ENCODE measurements around the gene IBTK.
A peak's percentile ranks its signal among the peaks of the same experiment; 100 is the strongest.
"Not testable (repeated sequence)": the region's sequence is repeated elsewhere in the genome, so short reads cannot be mapped to it uniquely, and the experiment has no call there.

The IBTK gene, protein sequence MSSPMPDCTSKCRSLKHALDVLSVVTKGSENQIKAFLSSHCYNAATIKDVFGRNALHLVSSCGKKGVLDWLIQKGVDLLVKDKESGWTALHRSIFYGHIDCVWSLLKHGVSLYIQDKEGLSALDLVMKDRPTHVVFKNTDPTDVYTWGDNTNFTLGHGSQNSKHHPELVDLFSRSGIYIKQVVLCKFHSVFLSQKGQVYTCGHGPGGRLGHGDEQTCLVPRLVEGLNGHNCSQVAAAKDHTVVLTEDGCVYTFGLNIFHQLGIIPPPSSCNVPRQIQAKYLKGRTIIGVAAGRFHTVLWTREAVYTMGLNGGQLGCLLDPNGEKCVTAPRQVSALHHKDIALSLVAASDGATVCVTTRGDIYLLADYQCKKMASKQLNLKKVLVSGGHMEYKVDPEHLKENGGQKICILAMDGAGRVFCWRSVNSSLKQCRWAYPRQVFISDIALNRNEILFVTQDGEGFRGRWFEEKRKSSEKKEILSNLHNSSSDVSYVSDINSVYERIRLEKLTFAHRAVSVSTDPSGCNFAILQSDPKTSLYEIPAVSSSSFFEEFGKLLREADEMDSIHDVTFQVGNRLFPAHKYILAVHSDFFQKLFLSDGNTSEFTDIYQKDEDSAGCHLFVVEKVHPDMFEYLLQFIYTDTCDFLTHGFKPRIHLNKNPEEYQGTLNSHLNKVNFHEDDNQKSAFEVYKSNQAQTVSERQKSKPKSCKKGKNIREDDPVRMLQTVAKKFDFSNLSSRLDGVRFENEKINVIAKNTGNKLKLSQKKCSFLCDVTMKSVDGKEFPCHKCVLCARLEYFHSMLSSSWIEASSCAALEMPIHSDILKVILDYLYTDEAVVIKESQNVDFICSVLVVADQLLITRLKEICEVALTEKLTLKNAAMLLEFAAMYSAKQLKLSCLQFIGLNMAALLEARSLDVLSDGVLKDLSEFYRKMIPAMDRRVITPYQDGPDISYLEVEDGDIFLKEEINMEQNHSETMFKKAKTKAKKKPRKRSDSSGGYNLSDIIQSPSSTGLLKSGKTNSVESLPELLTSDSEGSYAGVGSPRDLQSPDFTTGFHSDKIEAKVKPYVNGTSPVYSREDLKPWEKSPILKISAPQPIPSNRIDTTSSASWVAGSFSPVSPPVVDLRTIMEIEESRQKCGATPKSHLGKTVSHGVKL (N-terminal part only)

DNA sequence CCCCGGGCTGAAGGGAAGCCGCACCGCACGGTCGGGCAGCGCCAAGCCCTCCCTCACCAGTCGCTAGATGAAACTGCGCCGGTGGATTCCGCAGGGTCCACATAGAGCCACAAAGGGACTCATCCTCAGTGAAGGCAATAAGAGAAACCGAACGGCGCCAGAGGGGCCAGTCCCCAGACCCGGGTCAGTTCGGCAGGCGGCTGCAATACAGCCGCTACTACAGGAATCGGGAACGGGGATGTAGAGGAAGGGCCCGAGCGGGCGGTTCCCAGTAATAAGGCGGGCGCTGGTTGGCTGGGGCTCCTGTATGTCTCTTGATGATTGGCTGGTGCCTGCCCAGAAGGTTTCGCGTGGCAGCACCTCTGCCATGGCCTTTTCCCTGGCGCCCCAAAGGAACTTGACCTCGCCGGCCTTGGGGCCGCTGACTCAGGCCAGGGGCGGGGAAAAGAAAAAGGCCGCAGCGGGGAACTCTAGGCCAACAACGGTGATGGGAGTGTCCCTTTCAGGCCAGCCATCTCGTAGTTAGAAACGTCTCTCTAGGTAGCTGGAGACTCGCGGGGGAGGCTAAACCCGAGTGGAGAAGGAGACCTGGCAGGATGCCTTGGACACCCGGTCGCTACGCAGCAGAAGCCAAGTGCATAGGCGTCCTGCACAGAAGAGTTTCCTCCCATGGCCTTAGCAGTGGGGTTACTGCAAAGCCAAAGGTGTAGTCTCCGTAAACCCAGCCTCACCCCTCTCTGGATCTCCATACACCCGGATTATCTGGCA, at the start of gene IBTK:
Gene IBTK, minus strand, starts transcription at position 240 of the 768 bp plus-strand sequence. CDS start 7,258 bp downstream, outside the sequence.
- peak; percentile 95 for DNase-seq (ENCODE audit: low spot score)

- DNase-seq (ENCODE audit: low spot score) = no peak
Measured at GRCh38 chr6:82283771-82284410, 36.3 kb upstream of the IBTK start.

DNA sequence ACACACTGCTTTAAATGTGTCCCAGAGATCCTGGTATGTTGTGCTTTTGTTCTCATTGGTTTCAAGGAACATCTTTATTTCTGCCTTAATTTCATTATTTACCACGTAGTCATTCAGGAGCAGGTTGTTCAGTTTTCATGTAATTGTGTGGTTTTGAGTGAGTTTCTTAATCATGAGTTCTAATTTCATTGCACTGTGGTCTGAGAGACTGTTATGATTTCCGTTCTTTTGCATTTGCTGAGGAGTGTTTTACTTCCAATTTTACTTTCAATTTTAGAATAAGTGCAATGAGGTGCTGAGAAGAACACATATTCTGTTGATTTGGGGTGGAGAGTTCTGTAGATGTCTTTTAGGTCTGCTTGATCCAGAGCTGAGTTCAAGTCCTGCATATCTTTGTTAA, 34.0 kb upstream of the IBTK start:
- DNase-seq (ENCODE audit: low spot score) = peak; percentile 9

GRCh38 chr6:82277686-82278085, 30.1 kb upstream of the IBTK start:
- no peak for DNase-seq (ENCODE audit: low spot score)

- DNase-seq (ENCODE audit: low spot score) = no peak
Measured at GRCh38 chr6:82275686-82276085, 28.1 kb upstream of the IBTK start.

- DNase-seq (ENCODE audit: low spot score) = no peak
Measured at GRCh38 chr6:82273295-82273694, 25.8 kb upstream of the IBTK start.

GRCh38 chr6:82270881-82271635, 23.5 kb upstream of the IBTK start:
- DNase-seq (ENCODE audit: low spot score) = peak; percentile 37

DNA sequence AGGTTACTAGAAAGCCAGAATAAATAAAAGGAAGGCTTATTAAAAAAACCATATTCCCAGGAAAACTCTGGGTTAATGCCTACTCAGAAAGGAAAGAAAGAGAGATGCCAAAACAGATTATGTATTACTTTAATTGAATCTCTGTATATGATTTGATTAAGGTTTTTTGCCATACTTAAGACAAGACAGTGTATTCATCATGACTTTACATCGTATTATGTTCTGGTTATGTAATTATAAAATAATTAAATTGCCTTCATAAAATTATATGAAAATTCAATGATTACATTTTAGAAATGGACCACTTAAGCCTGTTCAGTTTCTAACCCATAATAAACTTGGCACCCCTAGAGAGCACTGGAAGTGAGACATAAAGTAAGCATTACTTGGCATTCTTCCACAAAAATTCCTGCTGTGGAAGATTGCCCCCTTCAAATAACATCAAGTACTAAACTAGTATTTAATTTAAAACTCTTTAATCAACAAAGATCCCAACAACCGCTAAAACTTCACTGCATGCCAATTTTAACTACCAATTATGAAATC, 20.8 kb upstream of the IBTK start:
- DNase-seq (ENCODE audit: low spot score) = no peak

- DNase-seq (ENCODE audit: low spot score) = no peak
Measured at GRCh38 chr6:82264824-82265223, 17.3 kb upstream of the IBTK start.

DNA sequence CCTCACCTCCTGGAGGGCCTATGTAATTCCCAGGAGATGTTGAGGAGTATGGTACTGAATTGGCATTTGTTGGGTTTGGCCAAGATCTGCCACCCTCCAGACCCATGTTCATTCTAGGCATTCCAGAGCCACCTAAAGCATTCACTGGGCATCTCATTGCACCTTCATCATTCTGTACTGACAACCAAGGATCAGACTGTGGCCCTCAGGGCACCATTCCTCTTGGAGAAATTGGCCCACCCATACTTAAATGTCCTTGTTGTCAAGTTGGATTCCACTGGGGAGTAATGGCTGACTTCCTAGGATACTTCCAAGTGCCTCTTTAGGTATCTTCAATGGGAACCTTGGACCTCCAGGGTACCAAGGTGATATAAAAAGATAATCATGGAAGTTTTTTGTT, 16.8 kb upstream of the IBTK start:
- DNase-seq (ENCODE audit: low spot score) = no peak

DNA sequence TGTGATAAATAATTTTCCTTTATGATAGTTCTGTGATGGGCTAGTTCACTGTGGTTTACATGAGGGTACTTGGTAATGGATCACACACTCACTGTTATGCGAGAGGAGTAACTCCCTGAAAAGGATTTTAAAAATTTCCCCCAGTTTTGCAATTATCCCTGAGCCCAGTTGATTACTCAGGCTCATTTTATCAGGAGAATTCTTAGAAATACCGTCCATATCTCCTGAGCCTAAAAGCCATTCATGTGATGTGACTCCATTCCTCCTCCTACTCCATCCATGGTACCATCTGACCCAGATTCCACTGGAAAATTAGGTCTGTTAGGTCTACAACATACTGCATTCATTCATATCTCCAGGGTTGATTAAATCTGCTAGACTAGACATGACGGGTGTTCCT, 16.4 kb upstream of the IBTK start:
- no peak for DNase-seq (ENCODE audit: low spot score)

- no peak for DNase-seq (ENCODE audit: low spot score)
Measured at GRCh38 chr6:82260997-82261732, 13.6 kb upstream of the IBTK start.

DNA sequence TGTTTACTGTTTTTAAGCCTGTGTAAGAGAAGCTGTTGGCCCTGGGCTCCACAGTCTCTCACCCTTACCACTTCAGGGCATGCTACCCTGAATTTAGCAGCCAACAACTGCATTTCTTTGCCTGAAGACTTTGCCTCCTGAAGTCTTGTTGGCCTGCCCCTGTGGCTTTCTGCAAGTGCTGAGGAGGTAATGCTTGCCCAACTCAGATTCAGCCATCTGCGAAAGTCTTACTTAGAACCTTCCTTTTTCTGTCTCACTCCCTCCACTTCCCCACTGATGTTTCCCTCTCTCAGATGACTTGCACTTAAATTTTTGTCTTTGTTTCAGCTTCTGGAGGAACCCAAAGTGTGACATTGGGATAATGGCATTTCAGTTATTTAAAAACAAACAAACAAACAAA, 11.8 kb upstream of the IBTK start:
- DNase-seq (ENCODE audit: low spot score) = no peak

DNA sequence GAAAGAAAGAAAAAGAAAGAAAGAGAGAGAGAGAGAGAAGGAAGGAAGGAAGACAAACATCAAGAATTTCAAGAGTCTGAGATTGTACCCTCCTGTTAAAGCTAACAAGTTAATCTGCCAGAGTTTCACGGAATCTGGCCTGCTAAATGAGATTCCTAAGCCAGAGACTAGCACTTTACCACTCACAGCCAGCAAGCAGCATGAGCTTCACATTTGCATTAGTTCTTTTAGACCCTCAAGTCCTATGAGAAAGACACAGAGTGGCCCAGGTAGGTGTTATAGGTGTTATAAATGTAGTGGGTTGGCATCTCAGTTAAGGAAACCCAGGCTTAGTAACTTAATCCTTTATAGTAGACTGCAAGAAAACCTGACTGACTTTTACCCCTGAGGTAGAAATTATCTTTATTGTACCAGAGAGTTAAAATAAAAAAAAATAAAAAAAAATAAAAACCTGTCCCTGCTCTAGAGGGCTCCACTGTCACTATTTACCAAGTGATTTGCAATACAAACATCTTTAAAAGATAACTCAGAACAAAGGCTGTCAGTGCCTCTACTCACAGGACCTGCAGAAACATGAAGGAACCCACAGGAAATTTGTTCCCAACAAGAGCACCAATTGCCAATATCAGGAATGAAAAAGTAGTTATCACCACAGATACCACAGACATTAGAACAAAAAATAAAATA, 9.7 kb upstream of the IBTK start:
- no peak for DNase-seq (ENCODE audit: low spot score)

DNA sequence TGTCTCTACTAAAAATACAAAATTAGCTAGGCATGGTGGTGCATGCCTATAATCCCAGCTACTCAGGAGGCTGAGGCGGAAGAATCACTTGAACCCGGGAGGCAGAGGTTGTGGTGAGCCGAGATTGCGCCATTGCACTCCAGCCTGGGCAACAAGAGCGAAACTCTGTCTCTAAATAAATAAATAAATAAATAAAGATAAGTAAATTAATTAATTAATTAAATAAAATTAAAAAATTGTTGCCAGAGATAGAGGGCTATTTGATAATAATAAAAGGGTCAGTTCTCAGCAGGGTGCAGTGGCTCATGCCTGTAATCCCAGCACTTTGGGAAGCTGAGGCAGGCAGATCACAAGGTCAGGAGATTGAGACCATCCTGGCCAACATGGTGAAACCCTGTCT, 7.2 kb upstream of the IBTK start:
- not testable (repeated sequence) for DNase-seq (ENCODE audit: low spot score)

- DNase-seq (ENCODE audit: low spot score) = peak; percentile 39
Measured at GRCh38 chr6:82251942-82252341, 4.4 kb upstream of the IBTK start.

GRCh38 chr6:82249381-82250253, 2.1 kb upstream of the IBTK start:
- no peak for DNase-seq (ENCODE audit: low spot score)

DNA sequence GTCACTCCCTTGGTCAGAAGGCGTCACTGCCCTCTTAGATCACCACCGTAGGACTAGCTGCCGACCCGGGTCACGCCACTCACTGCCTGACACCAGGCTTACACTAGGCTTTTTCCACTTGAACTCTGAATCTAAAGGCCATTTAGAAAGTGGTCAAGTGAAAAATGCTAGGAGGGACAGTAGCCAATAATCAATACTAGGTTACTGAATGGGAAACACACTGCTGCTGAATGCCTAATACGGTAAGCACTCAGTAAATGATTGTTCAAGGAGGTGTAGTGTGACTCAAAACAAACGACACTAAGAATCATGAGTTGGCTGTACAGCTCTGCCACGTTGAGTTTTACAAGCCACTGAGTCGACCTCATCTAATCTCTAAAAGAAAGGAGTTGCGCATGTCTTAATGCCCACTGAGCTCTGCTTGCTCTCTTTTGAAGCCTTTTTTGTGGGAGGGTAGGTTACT, 760 bp upstream of the IBTK start:
- peak; percentile 13 for DNase-seq (ENCODE audit: low spot score)

All from CD4-positive, alpha-beta T cell treated with Interleukin-2 at 100 ng/mL for 4 hours (primary cell).